HG02588 (cell line): Measurements from ENCODE around the gene LGALS9C.
"Not testable (repeated sequence)": the region's sequence is repeated elsewhere in the genome, so short reads cannot be mapped to it uniquely, and the experiment has no call there.

Experiments used
- ATAC-seq: cut with Tn5 transposase; IDR thresholded peaks from one replicate; pipeline ENCODE4 v1.9.1; 2021; ENCODE audit warnings: mild to moderate bottlenecking, moderate library complexity; ENCODE audit not compliant: unreplicated experiment

Gene LGALS9C

DNA sequence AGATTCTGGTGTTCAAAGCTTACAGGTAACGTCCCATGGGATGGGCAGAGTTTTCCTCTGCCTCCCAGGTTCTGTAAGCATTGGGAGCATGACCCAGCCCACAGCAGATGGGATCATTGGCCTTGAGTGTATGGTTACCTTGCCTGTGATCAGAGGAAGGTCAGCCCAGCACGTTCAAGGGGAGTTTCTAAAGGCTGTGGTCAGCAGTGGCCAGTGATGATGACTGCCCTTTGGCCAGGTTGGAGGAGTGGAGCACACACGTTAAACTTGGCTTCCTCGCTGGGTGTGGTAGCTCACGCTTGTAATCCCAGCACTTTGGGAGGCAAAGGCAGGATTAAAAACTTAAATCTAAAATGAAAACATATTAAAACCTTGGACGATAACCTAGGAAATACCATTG is 51.8 kb downstream of the LGALS9C start:
- not testable (repeated sequence) for ATAC-seq

DNA sequence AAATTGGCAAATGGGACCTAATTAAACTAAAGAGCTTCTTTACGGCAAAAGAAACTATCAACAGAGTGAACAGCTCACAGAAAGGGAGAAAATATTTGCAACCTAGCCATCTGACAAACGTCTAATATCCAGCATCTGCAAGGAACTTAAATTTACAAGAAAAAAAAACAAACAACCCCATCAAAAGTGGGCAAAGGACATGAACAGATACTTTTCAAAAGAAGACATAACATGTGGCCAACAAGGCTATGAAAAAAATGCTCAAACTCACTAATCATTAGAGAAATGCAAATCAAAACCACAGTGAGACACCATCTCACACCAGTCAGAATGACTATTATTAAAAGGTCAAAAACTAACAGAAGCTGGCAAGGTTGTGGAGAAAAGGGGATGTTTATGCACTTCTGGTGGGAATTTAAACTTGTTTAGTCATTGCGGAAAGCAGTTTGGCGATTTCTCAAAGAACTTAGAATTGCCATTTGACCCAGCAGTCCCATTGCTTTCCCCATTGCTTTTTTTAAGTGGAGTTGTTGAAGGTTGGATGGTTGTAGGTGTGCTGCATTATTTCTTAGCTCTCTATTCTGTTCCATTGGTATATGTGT is 52.4 kb downstream of the LGALS9C start:
- ATAC-seq: not testable (repeated sequence)

DNA sequence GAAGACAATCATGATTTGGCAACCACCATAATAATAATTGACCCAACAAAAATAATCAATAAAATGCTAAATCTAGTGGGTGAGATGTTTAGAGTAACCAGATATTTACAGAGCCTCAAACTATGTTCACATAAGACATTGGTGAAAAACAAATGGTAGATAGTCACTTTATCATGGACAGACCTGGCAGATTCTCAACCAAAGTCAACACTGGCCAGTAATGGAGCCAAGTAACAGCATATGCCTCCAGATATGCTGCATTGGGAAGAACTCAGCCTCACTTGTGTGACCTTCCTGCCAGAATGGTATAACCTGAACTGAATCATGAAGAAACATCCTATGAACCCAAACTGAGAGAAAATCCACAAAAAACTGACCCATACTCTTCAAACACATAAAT is 53.8 kb downstream of the LGALS9C start:
- ATAC-seq: not testable (repeated sequence)

DNA sequence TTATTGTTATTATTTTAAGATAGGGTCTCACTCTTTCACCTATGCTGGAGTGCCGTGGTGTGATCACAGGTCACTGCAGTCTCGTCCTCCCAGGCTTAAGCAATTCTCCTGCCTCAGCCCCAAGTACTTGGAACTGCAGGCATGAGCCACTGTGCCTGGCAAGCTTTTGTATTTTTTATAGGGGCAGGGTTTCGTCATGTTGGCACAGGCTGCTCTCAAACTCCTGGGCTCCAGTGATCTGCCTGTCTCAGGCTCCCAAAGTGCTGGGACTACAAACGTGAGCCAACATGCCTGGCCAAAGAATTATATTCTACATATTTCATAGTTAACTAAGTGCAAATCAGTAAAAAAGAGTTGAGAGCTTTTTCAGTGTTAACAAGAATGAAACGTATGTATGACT is 65.6 kb downstream of the LGALS9C start:
- not testable (repeated sequence) for ATAC-seq

DNA sequence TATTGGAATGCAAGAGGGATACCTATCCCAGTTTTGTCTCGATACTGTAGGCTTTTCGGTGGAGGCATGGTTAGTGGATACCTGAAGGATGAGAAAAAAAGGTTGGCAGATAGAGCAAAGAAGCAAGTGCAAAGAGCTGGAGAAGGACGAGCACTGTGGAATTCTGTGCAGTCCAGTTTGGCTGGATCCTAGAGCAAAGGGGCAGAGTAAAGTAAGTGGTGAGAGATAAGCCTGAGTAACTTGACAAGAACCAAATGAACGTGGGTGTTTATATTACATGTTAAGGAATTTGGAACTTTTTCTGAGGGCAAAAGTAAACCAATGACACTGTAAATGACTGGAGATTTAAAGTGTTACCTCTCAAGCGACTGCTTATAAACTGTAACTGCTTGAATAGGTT is 66.3 kb downstream of the LGALS9C start:
- not testable (repeated sequence) for ATAC-seq
